SU-DHL-6 (cell line): Measurements from ENCODE around the gene FAM186B.

ENCODE experiments used
- EZH2phosphoT487 ChIP-seq: fragments of 200-600 bp; sonication (generic), shearing (Covaris generic); conservative IDR thresholded peaks from 2 replicates; pipeline ENCODE4 v1.6.1; 2018; ENCODE audit warnings: mild to moderate bottlenecking, antibody characterized with exemption, low read length, moderate library complexity, mixed read lengths
- TF ChIP-seq, protein P1 (sequence below): fragments of 200-600 bp; sonication (generic); IDR thresholded peaks from one replicate; pipeline ENCODE4 v1.5.1; 2017; ENCODE audit warnings: antibody characterized with exemption, mild to moderate bottlenecking, low read length, moderate library complexity; ENCODE audit not compliant: insufficient read depth, poor library complexity, severe bottlenecking

DNA sequence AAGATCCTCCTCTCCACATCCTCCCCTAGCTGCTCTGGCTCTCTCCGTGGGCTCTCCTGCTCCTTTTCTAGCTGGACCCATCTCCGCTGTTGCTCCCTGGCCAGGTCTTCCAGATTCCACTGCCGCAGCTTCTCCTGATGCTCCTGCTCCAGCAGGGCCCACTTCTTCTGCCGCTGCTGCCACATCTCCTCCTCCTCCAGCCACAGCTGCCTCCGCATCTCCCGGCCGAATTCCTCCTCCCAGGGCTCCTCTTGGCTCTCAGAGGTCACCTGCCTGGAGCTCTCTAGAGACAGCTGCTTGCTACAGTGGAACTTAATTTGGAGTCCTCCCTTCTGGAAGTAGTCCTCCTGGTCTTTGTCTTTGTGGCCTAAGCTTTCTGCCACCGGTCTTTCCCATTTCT lies 5.5 kb downstream of the FAM186B start:
- TF ChIP-seq, protein P1, sequence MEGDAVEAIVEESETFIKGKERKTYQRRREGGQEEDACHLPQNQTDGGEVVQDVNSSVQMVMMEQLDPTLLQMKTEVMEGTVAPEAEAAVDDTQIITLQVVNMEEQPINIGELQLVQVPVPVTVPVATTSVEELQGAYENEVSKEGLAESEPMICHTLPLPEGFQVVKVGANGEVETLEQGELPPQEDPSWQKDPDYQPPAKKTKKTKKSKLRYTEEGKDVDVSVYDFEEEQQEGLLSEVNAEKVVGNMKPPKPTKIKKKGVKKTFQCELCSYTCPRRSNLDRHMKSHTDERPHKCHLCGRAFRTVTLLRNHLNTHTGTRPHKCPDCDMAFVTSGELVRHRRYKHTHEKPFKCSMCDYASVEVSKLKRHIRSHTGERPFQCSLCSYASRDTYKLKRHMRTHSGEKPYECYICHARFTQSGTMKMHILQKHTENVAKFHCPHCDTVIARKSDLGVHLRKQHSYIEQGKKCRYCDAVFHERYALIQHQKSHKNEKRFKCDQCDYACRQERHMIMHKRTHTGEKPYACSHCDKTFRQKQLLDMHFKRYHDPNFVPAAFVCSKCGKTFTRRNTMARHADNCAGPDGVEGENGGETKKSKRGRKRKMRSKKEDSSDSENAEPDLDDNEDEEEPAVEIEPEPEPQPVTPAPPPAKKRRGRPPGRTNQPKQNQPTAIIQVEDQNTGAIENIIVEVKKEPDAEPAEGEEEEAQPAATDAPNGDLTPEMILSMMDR, result no peak
- no peak for TF ChIP-seq EZH2phosphoT487
